Endothelial cell of umbilical vein (primary cell): ENCODE measurements around the gene SPDYC. TPM values are rescaled to one million over a fixed set of nuclear protein-coding genes. Genes with fewer than 3 reads are reported as not detected.

Source experiments
- BruUV-seq: library from RNA; stranded (reverse); fragments of 400-500 nt; replicated peaks from 2 replicates; lab custom pipeline; 2021; lab: Mats Ljungman, UMichigan
- CTCF ChIA-PET: fragments of 300-600, 350-600 bp; sonication (Branson Sonifier 250); formaldehyde crosslinking; loops from one replicate; lab custom pipeline; 2021; ENCODE audit warnings: antibody characterized with exemption, inconsistent platforms; lab: Charles Lee
- POLR2A ChIA-PET: fragments of 300-600, 350-600 bp; sonication (Branson Sonifier 250); formaldehyde crosslinking; loops from one replicate; lab custom pipeline; 2021; ENCODE audit warnings: antibody characterized with exemption, inconsistent platforms; lab: Charles Lee
- DNase-seq: peaks from one replicate; pipeline ENCODE4 v3.0.0-alpha.2; 2011; ENCODE audit warnings: low read depth, low spot score
- FAIRE-seq: peaks from 2 replicates; lab custom pipeline; 2011; peaks lifted over from hg19 to GRCh38; lab: Jason Lieb, UNC
- H2AFZ ChIP-seq: 2 replicates; pipeline ENCODE4 v1.6.0; 2012; ENCODE audit warnings: low read depth, low read length, control low read depth, inconsistent platforms
- H3K27ac ChIP-seq: 2 replicates; pipeline ENCODE4 v1.5.1; 2011; ENCODE audit warnings: low read depth, mild to moderate bottlenecking, control low read depth, low read length, moderate library complexity; ENCODE audit not compliant: insufficient read depth
- H3K27me3 ChIP-seq, 2 experiments: 2 replicates each; pipeline versions ENCODE4 v1.6.0 to v1.6.1; 2011; ENCODE audit warnings: low read length in 2 of 2, mixed read lengths in 1 of 2; ENCODE audit not compliant: control insufficient read depth in 2 of 2, insufficient read depth in 2 of 2
- H3K36me3 ChIP-seq, 2 experiments: 2 replicates in 1 of 2; 3 replicates in 1 of 2; pipeline ENCODE4 v1.5.1; 2011; ENCODE audit warnings: low read length in 2 of 2, mild to moderate bottlenecking in 1 of 2, moderate library complexity in 1 of 2; ENCODE audit not compliant: control insufficient read depth in 2 of 2, insufficient read depth in 2 of 2; ENCODE audit errors: extremely low read depth in 1 of 2
- H3K4me1 ChIP-seq: 3 replicates; pipeline ENCODE4 v1.5.1; 2011; ENCODE audit warnings: mild to moderate bottlenecking, low read length; ENCODE audit not compliant: control insufficient read depth, insufficient read depth; ENCODE audit errors: extremely low read depth
- H3K4me2 ChIP-seq: 2 replicates; pipeline ENCODE4 v1.6.1; 2011; ENCODE audit warnings: low read length, control low read depth, mixed read lengths; ENCODE audit not compliant: insufficient read depth
- H3K4me3 ChIP-seq, 3 experiments: fragments of 200-600 bp in 1 of 3; sonication (generic), shearing (Covaris generic) in 1 of 3; replicated peaks in 1 of 3; 2 replicates each; pipeline ENCODE4 v1.5.1; 2011 to 2016; ENCODE audit warnings: control low read depth in 3 of 3, low read length in 3 of 3, mild to moderate bottlenecking in 2 of 3, inconsistent platforms in 1 of 3, low read depth in 1 of 3, moderate library complexity in 1 of 3; ENCODE audit not compliant: insufficient read depth in 1 of 3
- H3K79me2 ChIP-seq: 2 replicates; pipeline ENCODE4 v1.6.0; 2012; ENCODE audit warnings: low read length, inconsistent platforms; ENCODE audit not compliant: control insufficient read depth, insufficient read depth
- H3K9ac ChIP-seq: replicated peaks from 2 replicates; pipeline ENCODE3; 2011; ENCODE audit warnings: low read length, control low read depth; ENCODE audit not compliant: insufficient read depth; ENCODE audit errors: extremely low read depth
- H3K9me1 ChIP-seq: replicated peaks from 3 replicates; pipeline ENCODE4 v1.6.0; 2011; ENCODE audit warnings: mild to moderate bottlenecking, low read length; ENCODE audit not compliant: control insufficient read depth, insufficient read depth; ENCODE audit errors: extremely low read depth
- H3K9me3 ChIP-seq: replicated peaks from 2 replicates; pipeline ENCODE4 v1.5.1; 2012; ENCODE audit warnings: low read length, inconsistent platforms; ENCODE audit not compliant: control insufficient read depth, insufficient read depth
- H4K20me1 ChIP-seq: replicated peaks from 2 replicates; pipeline ENCODE3; 2011; ENCODE audit warnings: mild to moderate bottlenecking, low read length; ENCODE audit not compliant: control insufficient read depth, insufficient read depth; ENCODE audit errors: extremely low read depth
- EZH2 ChIP-seq: IDR thresholded peaks from 2 replicates; pipeline ENCODE4 v1.6.1; 2012; ENCODE audit warnings: borderline replicate concordance, low read depth, mild to moderate bottlenecking, moderate library complexity, low read length, inconsistent platforms; ENCODE audit not compliant: severe bottlenecking
- FOS ChIP-seq: IDR thresholded peaks from 2 replicates; pipeline ENCODE4 v1.6.1; 2011; ENCODE audit warnings: mild to moderate bottlenecking, low read length, moderate library complexity, borderline replicate concordance; ENCODE audit not compliant: insufficient read depth
- GATA2 ChIP-seq: IDR thresholded peaks from 2 replicates; pipeline ENCODE4 v1.7.0; 2011; ENCODE audit warnings: low read depth, mild to moderate bottlenecking, moderate library complexity, mixed read lengths, low read length; ENCODE audit not compliant: insufficient read length, insufficient read depth
- JUN ChIP-seq: IDR thresholded peaks from 2 replicates; pipeline ENCODE4 v1.6.1; 2011; ENCODE audit warnings: borderline replicate concordance, low read depth; ENCODE audit not compliant: insufficient read length, insufficient read depth
- MYC ChIP-seq: IDR thresholded peaks from one replicate; pipeline ENCODE4 v1.6.1; 2011; ENCODE audit warnings: mild to moderate bottlenecking, low read depth, low read length
- POLR2A ChIP-seq: IDR thresholded peaks from 2 replicates; pipeline ENCODE4 v1.6.1; 2012; ENCODE audit warnings: low read depth, mild to moderate bottlenecking, control low read depth, low read length
- POLR2AphosphoS5 ChIP-seq: IDR thresholded peaks from 2 replicates; pipeline ENCODE4 v1.6.1; 2012; ENCODE audit warnings: low read depth, mild to moderate bottlenecking, control low read depth, low read length, moderate library complexity; ENCODE audit not compliant: insufficient read depth
- dilution Hi-C: fragments of 300-500 bp; cut with MboI; formaldehyde crosslinking; loops from one replicate; pipeline ENCODE4 v1.15.0; 2019; ENCODE audit warnings: low sequenced_read_pairs; ENCODE audit not compliant: extremely low pct_ligation_motif_present
- intact Hi-C: fragments of 100-400 bp; cut with micrococcal nuclease; formaldehyde crosslinking; loops from one replicate; pipeline ENCODE4 v1.10.0; 2022
- polyA plus RNA-seq, 4 experiments: library from polyadenylated mRNA; depleted of rRNA in 3 of 4; stranded (reverse) in 3 of 4; unstranded in 1 of 4; fragments of >200 nt; gene quantifications; 2 replicates each; pipeline versions ENCODE4 v1.2.1 to v1.2.3, GENCODE V29; 2011 to 2012; ENCODE audit warnings: missing spikeins in 1 of 4
- total RNA-seq: library from RNA; stranded (reverse); gene quantifications from 2 replicates; pipeline ENCODE4 v1.2.3, GENCODE V29; 2021
- TF ChIP-seq, protein P1 (sequence below), 2 donors: IDR thresholded peaks; 1 replicate in 1 of 2; 2 replicates in 1 of 2; pipeline ENCODE4 v1.5.1; 2011; ENCODE audit warnings: low read length in 2 of 2, mild to moderate bottlenecking in 2 of 2, moderate library complexity in 2 of 2, control low read depth in 1 of 2, inconsistent platforms in 1 of 2, low read depth in 1 of 2; ENCODE audit not compliant: insufficient read depth in 1 of 2; ENCODE audit errors: extremely low read depth in 1 of 2
- TF ChIP-seq, protein P2 (sequence below): IDR thresholded peaks from 2 replicates; pipeline ENCODE4 v1.6.1; 2011; ENCODE audit not compliant: insufficient read depth, insufficient read length

SPDYC gene
- total and polyA plus RNA-seq, 2 donors (not counting 3 experiments of a cell fraction or from before 2014, with no cell fraction given): not detected

DNA sequence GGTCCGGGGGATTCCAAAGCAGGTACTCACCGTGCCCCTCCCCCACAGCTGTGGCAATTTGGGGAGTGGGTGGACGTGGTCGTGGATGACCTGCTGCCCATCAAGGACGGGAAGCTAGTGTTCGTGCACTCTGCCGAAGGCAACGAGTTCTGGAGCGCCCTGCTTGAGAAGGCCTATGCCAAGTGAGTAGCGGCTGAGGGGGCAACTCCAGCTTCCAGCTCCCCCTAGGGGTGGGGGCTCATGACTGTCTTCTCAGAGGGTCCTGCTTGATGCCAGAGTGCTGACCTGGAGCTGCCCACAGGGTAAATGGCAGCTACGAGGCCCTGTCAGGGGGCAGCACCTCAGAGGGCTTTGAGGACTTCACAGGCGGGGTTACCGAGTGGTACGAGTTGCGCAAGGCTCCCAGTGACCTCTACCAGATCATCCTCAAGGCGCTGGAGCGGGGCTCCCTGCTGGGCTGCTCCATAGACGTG is 15.9 kb downstream of the SPDYC start:
- Histone ChIP-seq H3K27me3 (no peaks in the 10 kb centered on the region), H4K20me1 (no peaks in the 10 kb centered on the region), H3K9me1 (no peaks in the 10 kb centered on the region), H3K9ac (no peak overlapping the region), H3K4me2 (no peak overlapping the region), H3K4me3 (no peak overlapping the region), H3K36me3 (peaks cover 8 to 36% of the 10 kb centered on the region in 2 experiments), H3K79me2 (peaks cover 21% of the 10 kb centered on the region), H3K9me3 (no peaks in the 10 kb centered on the region), H3K4me1 (peaks cover 6% of the 10 kb centered on the region), H3K27ac (no peak overlapping the region), H2AFZ (no peak overlapping the region)
- no peak for FAIRE-seq
- TF ChIP-seq, protein P1, sequence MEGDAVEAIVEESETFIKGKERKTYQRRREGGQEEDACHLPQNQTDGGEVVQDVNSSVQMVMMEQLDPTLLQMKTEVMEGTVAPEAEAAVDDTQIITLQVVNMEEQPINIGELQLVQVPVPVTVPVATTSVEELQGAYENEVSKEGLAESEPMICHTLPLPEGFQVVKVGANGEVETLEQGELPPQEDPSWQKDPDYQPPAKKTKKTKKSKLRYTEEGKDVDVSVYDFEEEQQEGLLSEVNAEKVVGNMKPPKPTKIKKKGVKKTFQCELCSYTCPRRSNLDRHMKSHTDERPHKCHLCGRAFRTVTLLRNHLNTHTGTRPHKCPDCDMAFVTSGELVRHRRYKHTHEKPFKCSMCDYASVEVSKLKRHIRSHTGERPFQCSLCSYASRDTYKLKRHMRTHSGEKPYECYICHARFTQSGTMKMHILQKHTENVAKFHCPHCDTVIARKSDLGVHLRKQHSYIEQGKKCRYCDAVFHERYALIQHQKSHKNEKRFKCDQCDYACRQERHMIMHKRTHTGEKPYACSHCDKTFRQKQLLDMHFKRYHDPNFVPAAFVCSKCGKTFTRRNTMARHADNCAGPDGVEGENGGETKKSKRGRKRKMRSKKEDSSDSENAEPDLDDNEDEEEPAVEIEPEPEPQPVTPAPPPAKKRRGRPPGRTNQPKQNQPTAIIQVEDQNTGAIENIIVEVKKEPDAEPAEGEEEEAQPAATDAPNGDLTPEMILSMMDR (IDR thresholded peaks at IDR 0.05; ENCODE audit: extremely low read depth in 1 of 2, insufficient read depth in 1 of 2, low read depth in 1 of 2, low read length in 2 of 2): peak in 1 of 2 donors; percentile 15
- TF ChIP-seq POLR2AphosphoS5 (no peak), FOS (no peak), POLR2A (no peak)
- TF ChIP-seq, protein P2, sequence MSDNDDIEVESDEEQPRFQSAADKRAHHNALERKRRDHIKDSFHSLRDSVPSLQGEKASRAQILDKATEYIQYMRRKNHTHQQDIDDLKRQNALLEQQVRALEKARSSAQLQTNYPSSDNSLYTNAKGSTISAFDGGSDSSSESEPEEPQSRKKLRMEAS: no peak
- BruUV-seq: no TSS peak
- POLR2A ChIA-PET: no interaction called here
- CTCF ChIA-PET: interaction anchor here (0.8 to 1.1 kb wide), 3 partner anchors 51 to 76 kb away, joined by 3 read pairs; partner anchors contain the start of gene POLA2
- DNase-seq: no peak
- dilution Hi-C loops (no loop called here), intact Hi-C loops (no loop called here)

DNA sequence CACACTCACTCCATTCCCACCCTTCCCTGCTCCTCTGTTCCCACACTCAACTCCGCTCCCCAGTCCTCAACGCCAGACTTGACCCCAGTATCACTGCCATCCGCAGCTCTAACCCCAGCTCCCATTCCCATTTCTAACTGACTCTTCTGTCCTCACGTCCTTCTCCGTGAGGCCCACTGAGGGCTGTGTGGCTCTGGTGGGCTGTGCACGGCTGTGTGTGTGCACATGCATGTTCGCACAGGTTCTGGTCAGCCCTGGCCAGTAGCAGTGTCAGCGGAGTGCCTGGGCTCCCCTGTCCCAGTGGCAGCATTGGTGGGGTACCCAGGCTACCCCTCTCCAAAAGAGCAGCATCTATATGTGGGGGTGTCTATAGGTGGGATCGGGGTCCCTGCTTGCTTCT is 16.7 kb downstream of the SPDYC start:
- Histone ChIP-seq H3K27me3 (no peaks in the 10 kb centered on the region), H3K79me2 (peaks cover 20% of the 10 kb centered on the region), H4K20me1 (no peaks in the 10 kb centered on the region), H3K4me1 (peaks cover 6% of the 10 kb centered on the region), H3K4me3 (no peak overlapping the region), H2AFZ (no peak overlapping the region), H3K9me1 (no peaks in the 10 kb centered on the region), H3K4me2 (no peak overlapping the region), H3K27ac (no peak overlapping the region), H3K9me3 (no peaks in the 10 kb centered on the region), H3K9ac (no peak overlapping the region), H3K36me3 (peaks cover 8 to 36% of the 10 kb centered on the region in 2 experiments)
- no peak for DNase-seq
- no peak for FAIRE-seq
- TF ChIP-seq, protein P1 (IDR thresholded peaks at IDR 0.05; ENCODE audit: extremely low read depth in 1 of 2, insufficient read depth in 1 of 2, low read depth in 1 of 2, low read length in 2 of 2): no peak
- no peak for TF ChIP-seq JUN
- TF ChIP-seq MYC: no peak
- TF ChIP-seq, protein P2: no peak
- no peak for TF ChIP-seq POLR2AphosphoS5
- TF ChIP-seq EZH2: no peak
- no peak for TF ChIP-seq GATA2
- TF ChIP-seq FOS: no peak
- no peak for TF ChIP-seq POLR2A
- intact Hi-C loops: no loop called here
- BruUV-seq: no TSS peak
- ChIA-PET CTCF (no interaction called here), POLR2A (no interaction called here)
- dilution Hi-C loops: no loop called here
